ENCODE data around the gene MDH2.
"Not testable (repeated sequence)": the region's sequence is repeated elsewhere in the genome, so short reads cannot be mapped to it uniquely, and the experiment has no call there.

MDH2 gene

DNA sequence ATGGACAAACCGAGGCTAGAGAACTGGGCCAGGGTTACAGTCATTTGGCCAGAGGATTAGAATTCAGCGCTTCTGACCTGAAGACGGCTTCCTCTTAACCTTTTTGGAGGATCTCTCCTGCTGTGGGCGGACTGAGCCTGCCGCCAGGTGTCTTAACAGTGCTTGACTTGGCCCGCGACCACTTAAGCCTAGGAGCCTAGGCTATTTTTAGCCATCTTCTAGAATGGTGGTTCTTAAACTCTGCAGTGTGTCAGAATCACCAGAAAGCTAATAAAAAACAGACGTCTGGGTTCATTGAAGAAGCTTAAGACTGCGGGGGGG, 722 bp downstream of the MDH2 start:
- peak; percentile 3 to 8 for ATAC-seq

DNA sequence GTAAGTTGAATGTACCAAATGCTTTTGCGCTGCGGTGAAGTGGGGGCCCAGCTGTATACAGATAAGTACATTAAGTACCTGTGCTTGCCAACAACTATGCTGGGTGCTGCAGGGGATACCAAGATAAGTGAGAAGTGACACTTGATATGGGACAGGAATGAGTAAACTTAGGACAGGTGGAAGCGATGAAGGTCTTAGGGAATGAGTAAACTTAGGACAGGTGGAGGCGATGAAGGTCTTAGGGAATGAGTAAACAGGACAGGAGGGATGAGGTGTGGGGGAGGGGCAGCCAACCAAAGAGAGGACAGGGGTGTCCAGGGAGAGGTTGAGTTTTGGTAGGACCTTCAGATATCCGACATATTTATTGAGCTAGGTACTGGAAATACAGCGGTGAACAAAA, 1.4 kb downstream of the MDH2 start:
- no peak for ATAC-seq

DNA sequence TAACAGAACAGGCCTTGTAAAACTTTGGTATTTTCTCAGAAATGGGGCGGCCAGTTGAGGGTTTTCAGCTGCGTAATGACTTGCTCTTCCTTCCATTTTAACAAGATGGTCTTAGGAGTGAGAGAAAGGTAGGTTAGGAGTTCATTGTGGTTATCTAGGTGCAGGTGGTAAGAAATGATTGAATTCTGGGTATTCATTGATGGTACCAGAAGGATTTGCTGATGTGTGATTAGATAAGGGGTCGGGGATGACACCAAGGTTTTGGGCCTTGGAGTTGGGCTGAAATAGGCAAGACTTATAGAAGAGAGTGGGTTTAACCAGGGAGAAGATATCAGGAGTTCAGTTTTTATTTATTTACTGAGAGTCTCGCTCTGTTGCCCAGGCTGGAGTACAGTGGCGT, 2.6 kb downstream of the MDH2 start:
- no peak for ATAC-seq

GRCh38 chr7:76051840-76052239, 3.9 kb downstream of the MDH2 start:
- peak in 1 of 2 donors; percentile 9 for ATAC-seq

- not testable (repeated sequence) for ATAC-seq
Measured at GRCh38 chr7:76052681-76053080, 4.8 kb downstream of the MDH2 start.

- no peak for ATAC-seq
Measured at GRCh38 chr7:76053461-76053860, 5.6 kb downstream of the MDH2 start.

- no peak for ATAC-seq
Measured at GRCh38 chr7:76054123-76055120, 6.5 kb downstream of the MDH2 start.

DNA sequence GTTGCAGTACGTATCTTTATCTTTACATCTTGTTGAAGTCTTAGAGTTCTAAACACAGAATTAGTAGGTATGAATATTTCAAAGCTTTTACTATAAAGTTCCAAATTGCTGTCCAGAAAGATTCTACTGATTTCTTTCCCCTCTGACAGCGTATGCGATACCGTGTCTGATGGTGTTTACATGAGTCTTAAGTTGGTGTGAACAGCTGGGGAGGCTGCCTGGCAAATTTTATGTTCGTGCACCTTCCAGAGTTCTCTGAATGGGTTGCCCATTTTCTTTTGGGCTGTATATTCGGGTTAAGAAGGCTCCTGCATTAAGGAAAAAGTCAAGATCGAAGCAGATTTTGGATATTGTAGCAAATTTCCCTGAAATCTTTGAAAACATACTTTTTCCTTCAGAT, 8.3 kb downstream of the MDH2 start:
- no peak for ATAC-seq

DNA sequence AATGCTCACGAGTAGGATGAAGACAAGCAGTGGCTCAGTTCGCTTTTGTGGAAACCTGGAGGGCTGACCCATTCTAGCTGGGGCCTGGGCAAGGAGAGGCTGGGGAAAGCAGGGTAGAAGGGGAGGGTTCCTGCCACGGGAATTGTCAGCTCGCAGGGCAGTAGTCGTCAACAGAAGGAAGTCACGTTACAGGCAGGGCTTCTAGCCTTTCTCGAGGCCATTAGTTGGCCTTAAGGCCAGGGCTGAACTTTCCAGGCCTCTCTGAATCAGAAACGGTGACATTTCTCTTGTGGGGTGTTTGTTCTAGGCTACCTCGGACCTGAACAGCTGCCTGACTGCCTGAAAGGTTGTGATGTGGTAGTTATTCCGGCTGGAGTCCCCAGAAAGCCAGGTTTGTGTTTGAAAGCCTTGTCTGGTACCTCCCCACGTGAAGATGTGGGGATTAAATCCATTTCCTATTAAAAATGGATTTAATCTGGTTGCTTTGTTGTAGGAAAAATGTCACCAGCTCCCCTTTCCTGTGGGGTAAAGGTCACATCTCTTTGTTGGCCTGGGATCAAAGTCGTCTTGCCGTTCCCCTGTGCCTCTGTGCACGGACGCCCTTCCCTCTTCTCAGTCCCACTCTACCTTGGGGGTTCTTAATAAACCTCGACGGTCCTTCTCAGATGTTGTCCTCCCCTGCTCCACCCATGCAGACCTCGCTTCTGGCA, 9.4 kb downstream of the MDH2 start:
- no peak for ATAC-seq

DNA sequence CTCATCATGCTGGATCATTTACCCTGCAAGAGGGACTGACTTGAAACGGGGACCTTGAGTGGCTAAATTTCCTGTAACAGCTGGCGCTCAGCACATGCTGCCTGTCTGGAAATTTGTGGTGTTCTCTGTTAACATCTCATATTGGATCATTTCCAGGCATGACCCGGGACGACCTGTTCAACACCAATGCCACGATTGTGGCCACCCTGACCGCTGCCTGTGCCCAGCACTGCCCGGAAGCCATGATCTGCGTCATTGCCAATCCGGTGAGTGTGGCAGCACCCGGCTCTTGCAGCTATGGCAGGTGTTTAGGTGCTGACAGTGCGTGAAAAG, 9.9 kb downstream of the MDH2 start:
- ATAC-seq, result no peak

GRCh38 chr7:76058745-76059144, 10.8 kb downstream of the MDH2 start:
- not testable (repeated sequence) for ATAC-seq

GRCh38 chr7:76060842-76061241, 12.9 kb downstream of the MDH2 start:
- no peak for ATAC-seq

DNA sequence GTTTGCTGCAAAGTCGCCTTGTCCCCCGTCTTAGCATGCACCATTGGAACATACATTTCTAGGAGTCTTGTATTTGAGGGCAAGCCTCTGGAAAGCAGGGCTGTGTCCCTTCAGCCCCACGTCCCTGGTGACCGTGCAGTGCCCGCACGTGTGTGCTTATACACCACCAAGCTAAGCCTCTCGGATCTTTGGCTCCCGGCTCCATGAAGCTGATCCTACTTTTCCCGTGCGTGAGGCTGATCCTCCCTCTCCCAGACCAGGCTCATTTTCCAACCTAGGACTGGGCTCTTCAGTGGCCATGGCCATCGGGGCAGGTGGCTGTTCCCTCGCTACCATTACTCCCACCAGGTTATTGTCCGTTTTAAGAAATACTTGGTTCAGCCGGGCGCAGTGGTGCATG, 14.3 kb downstream of the MDH2 start:
- ATAC-seq, result no peak

- no peak for ATAC-seq
Measured at GRCh38 chr7:76063114-76063513, 15.2 kb downstream of the MDH2 start.

GRCh38 chr7:76063525-76063924, 15.6 kb downstream of the MDH2 start:
- no peak for ATAC-seq

DNA sequence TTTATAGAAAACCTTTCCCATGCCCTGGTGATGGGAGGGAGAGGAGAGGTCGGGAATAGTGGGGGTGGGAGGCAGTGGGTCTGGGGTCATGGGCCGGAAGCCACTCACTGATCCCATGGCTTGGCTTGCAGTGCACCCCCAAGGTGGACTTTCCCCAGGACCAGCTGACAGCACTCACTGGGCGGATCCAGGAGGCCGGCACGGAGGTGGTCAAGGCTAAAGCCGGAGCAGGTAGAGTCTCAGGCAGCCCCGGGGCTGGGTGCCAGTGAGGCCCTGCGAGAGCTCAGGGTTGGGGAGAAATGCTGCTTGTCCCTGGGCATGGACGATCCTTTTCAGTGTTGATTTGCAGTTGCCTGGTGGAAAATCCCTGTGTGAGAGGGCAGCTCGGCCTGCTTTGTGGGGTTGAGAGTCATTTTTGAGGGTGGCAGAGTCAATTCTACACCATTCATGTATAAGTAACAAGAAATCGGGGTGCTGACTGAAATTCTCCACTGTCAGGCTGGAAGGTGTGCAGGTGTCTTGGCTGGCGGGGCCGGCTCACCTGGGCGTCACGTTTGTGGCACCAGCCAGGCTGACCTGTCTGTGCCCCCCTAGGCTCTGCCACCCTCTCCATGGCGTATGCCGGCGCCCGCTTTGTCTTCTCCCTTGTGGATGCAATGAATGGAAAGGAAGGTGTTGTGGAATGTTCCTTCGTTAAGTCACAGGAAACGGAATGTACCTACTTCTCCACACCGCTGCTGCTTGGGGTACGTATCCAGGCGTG, 16.5 kb downstream of the MDH2 start:
- ATAC-seq, result no peak

GRCh38 chr7:76065016-76065612, 17.2 kb downstream of the MDH2 start:
- peak; percentile 41 to 69 for ATAC-seq

DNA sequence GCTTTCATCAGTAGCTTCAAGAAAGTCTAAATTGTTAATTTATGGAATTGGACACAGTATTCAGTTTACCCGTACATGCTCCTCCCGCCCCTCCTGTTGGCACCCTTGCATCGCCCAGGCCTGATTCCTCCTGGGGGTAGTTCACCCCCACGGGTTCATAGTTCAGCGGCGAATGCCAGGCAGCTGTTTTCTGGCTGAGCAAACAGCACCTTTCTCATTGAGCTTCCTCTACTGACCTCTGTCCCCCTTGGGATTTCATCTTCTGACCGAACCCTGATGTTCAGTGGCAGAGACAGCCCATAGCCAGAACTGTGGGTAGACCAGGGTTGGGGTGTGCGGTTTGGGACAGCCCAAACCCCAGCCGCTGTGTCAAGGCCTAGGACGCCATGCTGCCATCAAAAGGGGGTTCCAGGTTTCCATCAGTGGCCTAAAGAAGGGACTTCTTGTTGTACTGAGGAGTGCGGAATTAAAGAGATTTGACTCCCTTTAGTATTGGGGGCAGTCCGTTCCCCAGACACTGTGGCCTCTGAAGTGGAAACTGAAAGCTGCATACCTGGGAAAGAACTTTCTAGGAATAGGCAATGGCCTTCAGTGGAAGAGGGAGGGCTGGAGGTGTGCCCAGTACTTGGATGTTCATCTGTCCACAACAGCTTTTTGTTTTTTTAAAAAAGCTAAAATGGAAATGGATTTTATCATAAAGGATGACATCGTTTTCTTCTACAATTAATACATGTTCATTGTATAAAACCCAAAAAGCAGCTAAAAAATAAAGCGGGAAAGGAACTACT, 19.0 kb downstream of the MDH2 start:
- ATAC-seq, result no peak

- ATAC-seq, result no peak
Measured at GRCh38 chr7:76069238-76069638, 21.3 kb downstream of the MDH2 start.

DNA sequence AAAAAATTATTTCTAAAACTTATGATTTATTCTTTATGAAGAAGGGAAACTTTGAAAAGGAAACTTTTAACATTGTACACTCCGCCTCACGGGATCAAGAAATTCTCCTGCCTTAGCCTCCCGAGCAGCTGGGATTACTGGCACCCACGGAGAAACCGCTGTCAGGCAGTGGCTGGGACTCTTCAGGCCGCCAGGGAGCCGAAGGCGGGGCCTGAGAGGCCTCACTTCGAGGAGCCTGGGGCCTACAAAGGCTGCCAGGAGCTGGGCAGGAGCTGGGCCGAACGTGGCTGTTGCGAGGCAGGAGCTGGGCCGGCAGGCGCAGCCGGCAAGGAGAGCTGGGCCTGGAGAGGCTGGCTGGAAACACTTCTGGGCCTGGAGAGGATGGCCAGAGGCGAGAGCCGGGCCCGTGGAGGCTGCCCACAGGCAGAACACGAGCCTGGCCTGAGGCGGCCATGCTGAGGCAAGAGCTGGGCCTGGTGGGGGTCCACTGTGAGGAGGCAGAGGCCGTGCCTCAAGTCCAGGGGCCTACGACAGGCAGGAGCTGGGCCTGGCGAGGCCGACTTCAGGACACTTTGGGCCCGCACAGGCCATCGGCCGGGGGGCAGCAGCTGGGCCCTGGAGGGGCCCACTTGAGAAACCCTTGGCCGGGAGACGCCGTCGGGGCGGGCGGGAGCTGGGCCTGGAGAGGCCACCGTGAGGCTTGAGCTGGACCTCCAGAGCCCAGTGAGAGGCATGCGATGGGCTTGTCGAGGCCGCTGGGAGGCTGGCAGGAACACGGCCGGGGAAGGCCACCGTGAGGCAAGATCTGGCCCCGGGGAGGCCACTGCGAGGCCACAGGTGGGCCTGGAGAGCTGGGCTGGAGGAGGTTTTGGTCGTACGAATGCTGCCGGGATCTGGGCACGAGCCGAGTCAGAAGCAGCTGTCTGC, 23.7 kb downstream of the MDH2 start:
- ATAC-seq, result no peak
